Thoracic aorta (tissue), 2 donors: ENCODE measurements around the gene LRRC32. TPM values are rescaled to one million over a fixed set of nuclear protein-coding genes. Genes with fewer than 3 reads are reported as not detected.

ENCODE experiments used
- ATAC-seq: fragments of 150-250 bp; one replicate; pipeline ENCODE4 v1.8.0; 2017; ENCODE audit warnings: low read depth; ENCODE audit not compliant: insufficient number of reproducible peaks, low FRiP score
- DNase-seq: peaks from one replicate; pipeline ENCODE4 v3.0.0-alpha.2; 2020; ENCODE audit warnings: low spot score
- H3K27ac ChIP-seq, 2 donors: fragments of 200-600 bp; sonication (generic); 1 replicate in 1 of 2; 2 replicates in 1 of 2; pipeline ENCODE4 v1.5.1; 2016; ENCODE audit warnings: mild to moderate bottlenecking in 2 of 2, moderate library complexity in 2 of 2
- H3K27me3 ChIP-seq: fragments of 200-600 bp; sonication (generic); replicated peaks from 2 replicates; pipeline ENCODE4 v1.6.0; 2016; ENCODE audit warnings: mild to moderate bottlenecking; ENCODE audit not compliant: insufficient read depth
- H3K36me3 ChIP-seq: fragments of 200-600 bp; sonication (generic); one replicate; pipeline ENCODE4 v1.5.1; 2016
- H3K4me1 ChIP-seq, 2 donors: fragments of 200-600 bp; sonication (generic); 1 replicate in 1 of 2; 2 replicates in 1 of 2; pipeline versions ENCODE4 v1.5.1 to v1.6.0; 2016; ENCODE audit warnings: low read depth in 2 of 2, mild to moderate bottlenecking in 1 of 2; ENCODE audit not compliant: control insufficient read depth in 1 of 2
- H3K4me3 ChIP-seq: fragments of 200-600 bp; sonication (generic); 2 replicates; pipeline ENCODE4 v1.5.1; 2016; ENCODE audit warnings: mild to moderate bottlenecking
- H3K9me3 ChIP-seq: fragments of 200-600 bp; sonication (generic); 2 replicates; pipeline ENCODE4 v1.5.1; 2016
- total RNA-seq, 2 donors: library from RNA; depleted of rRNA; stranded (reverse); fragments of >200 nt; gene quantifications; one replicate each; pipeline versions ENCODE4 v1.1.0 to v1.2.3, GENCODE V29; 2016
- TF ChIP-seq, protein P1 (sequence below): fragments of 200-600 bp; sonication (generic); IDR thresholded peaks from one replicate; pipeline ENCODE4 v1.5.1; 2019; ENCODE audit warnings: antibody characterized with exemption

Gene LRRC32
- total RNA-seq, 2 donors from 2014 or later = 133 to 214 TPM

DNA sequence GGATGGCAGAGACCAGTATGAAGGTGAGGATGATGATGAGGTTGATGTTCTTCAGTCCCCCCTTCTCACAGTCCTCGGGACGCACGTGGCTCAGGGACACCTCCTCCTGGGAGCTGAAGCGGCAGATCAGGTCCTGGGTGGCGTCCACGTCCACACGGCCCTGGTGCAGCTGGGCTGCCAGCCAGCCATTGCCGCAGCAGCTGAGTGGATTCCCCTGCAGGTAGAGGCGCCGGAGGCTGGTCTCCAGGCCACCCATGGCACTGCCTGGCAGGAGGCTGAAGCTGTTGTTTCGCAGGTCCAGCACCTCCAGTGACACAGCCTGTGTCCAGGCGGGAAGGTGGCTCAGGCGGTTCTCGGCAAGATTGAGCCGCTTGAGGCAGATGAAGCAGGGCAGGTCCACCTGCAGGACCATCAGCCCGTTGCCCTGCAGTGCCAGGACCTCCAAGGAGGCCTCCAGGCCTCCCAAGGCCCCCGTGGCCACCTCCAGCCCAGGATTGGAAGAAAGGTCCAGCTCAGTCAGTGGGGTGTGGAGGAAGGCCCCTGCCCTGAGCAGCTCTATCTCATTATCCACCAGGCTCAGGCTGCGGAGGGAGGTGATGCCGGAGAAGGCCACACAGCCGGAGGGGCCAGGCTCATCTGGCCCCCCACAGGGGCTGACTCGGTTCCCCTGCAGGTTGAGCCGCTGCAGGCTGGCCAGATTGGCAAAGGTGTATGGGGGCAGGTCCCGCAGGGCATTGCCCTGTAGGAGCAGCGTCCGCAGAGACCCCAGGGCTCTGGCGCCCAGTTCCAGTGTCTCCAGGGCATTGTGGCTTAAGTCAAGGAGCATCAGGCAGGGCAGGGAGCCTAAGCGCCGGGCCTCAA, 10.6 kb downstream of the LRRC32 start:
- ATAC-seq = no peak
- H3K27me3 ChIP-seq = no peaks in the 10 kb centered on the region
- H3K36me3 ChIP-seq = peaks cover 33% of the 10 kb centered on the region

DNA sequence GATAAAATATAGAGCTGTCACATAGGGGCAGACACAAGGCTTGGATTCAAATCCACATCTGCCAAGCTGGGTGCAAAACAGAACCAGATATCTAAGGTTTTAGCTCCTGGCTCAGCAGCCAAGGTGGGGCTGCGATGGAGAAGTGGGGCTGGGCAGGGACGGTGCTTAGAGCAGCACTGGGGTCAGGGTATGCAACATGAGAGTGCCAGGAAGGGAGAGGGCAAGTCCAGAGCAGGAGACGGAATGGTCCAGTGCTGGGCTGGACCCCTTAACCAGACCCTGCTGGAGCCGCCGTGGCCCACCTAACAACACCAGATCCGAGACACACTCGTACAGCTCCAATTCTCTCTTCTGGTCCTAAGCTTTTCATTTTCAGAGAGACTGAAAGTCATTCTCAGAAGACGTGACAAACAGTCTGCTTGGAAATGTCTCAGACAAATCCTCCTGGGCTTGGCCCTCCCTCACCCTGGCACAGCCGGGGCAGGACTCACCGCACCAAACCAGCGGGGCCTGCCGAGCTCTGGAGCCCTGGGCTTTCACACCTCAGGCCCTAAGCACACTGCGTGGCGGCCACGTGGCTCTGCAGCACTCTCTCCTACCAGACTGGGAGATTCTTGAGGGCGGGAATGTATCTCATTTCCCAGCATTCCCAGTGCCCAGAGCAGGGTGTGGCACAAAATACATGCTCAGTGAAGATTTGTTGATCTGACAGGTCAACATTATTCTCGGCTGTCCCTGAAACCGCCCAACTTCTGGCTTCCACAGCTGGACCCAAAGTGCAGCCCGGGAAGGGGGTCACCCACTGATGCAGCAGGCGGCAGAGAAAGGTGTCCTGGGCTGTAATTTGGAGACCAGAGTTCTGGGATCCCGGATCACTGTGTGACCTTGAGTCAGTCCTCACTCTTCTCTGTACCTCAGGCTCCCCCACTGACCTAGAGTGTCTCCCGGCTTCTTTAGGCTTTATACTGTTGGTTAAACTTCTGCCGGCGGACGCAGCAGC, 11.6 kb downstream of the LRRC32 start:
- TF ChIP-seq, protein P1, sequence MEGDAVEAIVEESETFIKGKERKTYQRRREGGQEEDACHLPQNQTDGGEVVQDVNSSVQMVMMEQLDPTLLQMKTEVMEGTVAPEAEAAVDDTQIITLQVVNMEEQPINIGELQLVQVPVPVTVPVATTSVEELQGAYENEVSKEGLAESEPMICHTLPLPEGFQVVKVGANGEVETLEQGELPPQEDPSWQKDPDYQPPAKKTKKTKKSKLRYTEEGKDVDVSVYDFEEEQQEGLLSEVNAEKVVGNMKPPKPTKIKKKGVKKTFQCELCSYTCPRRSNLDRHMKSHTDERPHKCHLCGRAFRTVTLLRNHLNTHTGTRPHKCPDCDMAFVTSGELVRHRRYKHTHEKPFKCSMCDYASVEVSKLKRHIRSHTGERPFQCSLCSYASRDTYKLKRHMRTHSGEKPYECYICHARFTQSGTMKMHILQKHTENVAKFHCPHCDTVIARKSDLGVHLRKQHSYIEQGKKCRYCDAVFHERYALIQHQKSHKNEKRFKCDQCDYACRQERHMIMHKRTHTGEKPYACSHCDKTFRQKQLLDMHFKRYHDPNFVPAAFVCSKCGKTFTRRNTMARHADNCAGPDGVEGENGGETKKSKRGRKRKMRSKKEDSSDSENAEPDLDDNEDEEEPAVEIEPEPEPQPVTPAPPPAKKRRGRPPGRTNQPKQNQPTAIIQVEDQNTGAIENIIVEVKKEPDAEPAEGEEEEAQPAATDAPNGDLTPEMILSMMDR = no peak
- H3K4me1 ChIP-seq = peaks cover 22 to 36% of the 10 kb centered on the region in 2 donors
- ATAC-seq (no peak), DNase-seq (no peak)
- peaks cover 25% of the 10 kb centered on the region for H3K36me3 ChIP-seq
- H3K27me3 ChIP-seq = no peaks in the 10 kb centered on the region
- H3K4me3 ChIP-seq = no peak overlapping the region
- peak overlapping the region in 1 of 2 donors; percentile 21 for H3K27ac ChIP-seq
- H3K9me3 ChIP-seq = no peaks in the 10 kb centered on the region

More for the DNA sequence above, 10.6 kb downstream of the LRRC32 start:
- TF ChIP-seq, protein P1 = no peak
- DNase-seq = no peak
- Histone ChIP-seq H3K4me3 (no peak overlapping the region), H3K4me1 (peaks cover 18 to 30% of the 10 kb centered on the region in 2 donors), H3K9me3 (no peaks in the 10 kb centered on the region), H3K27ac (no peak overlapping the region)

DNA sequence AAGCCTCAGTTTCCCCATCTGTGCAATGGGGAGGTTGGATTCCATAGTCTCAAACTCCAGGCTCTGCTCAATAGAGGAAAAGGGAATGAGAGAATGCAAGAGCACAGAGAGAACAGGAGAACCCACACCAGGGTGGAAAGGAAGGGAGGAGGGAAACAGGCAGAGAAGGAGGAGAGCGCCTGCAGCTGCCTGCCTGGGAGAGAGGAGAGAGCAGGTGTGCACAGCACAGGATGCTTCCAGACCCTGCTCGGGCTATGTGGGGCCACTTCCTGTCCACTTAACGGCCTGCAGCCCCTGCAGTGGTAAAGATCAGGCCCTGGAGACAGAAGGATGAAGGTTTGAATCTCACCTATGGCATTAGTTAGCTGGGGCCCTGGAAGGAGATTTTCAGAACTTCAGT, 12.3 kb downstream of the LRRC32 start:
- H3K27me3 ChIP-seq = no peaks in the 10 kb centered on the region
- TF ChIP-seq, protein P1 = no peak
- DNase-seq (no peak), ATAC-seq (no peak)
- H3K27ac ChIP-seq = peak overlapping the region in 1 of 2 donors; percentile 21
- no peak overlapping the region for H3K4me3 ChIP-seq
- peaks cover 25% of the 10 kb centered on the region for H3K36me3 ChIP-seq
- H3K4me1 ChIP-seq = peaks cover 27 to 43% of the 10 kb centered on the region in 2 donors
- no peaks in the 10 kb centered on the region for H3K9me3 ChIP-seq

DNA sequence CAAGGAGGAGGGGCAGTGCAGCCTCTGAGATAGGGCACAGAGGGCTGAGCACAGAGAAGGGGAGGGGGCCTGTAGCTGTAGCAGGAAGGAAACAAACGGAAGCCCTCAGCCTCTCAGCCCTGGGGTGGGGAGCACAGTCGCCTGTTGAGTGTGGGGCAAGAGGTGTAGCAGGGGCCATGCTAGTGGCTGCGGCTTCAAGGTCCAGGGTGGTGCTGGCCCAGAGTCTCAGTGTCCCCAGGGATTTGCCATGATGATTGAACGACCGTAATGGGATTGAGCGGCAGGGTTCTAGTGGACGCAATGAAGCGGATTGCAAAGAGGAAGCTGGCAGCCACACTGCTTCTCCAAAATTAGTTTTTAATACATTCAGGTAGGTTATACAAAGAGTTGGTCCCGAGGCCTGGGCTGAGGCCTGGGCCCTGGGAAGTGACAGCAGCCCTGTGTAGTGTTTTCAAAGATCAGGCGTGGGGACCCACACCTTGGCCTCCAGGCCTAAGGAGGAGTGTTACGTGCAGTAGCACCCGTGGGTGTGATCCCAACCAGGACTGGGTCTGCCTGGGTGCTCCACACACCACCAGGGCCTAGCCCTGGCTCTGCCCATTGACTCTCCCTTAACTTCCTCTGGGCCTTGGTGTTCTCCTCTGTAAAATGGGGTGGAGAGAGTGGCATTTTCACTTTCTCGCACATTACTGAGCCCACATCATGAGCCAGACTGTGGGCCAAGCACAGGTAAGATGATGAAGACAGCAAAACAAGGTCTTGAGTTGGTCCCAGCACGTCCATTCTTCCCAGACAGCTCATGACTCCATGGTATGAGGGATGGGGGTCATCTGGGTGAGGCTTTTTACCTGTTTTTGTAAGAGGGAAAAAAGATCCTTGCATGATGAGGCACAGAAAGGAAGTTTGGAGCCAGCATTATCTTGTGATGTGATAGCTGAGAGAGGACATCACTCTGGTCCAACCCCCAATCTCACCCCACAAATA, 13.1 kb downstream of the LRRC32 start:
- H3K4me1 ChIP-seq = peaks cover 27 to 48% of the 10 kb centered on the region in 2 donors
- no peak for ATAC-seq
- H3K36me3 ChIP-seq = peaks cover 25% of the 10 kb centered on the region
- TF ChIP-seq, protein P1 = no peak
- H3K27ac ChIP-seq = peak overlapping the region; percentile 16 to 84
- no peak for DNase-seq
- no peaks in the 10 kb centered on the region for H3K27me3 ChIP-seq
- H3K9me3 ChIP-seq = no peaks in the 10 kb centered on the region
- no peak overlapping the region for H3K4me3 ChIP-seq
